K562 (cell line): ENCODE measurements around the gene TRIM44. TPM values are rescaled to one million over a fixed set of nuclear protein-coding genes. Genes with fewer than 3 reads are reported as not detected.

ENCODE experiments used
- ATAC-seq: fragments of 200-7000 bp; cut with Tn5 transposase; 3 replicates; pipeline ENCODE4 v1.9.1; 2020; ENCODE audit warnings: moderate library complexity
- BruUV-seq: library from RNA; stranded (reverse); fragments of 400-500 nt; replicated peaks from 2 replicates; lab custom pipeline; 2021; lab: Mats Ljungman, UMichigan
- CTCF ChIA-PET: fragments of 300-600 bp; formaldehyde crosslinking; extraction: SDS; loops from one replicate; lab custom pipeline; 2021; ENCODE audit warnings: low intra/inter-chr PET ratio; lab: Yijun Ruan, JAX
- POLR2A ChIA-PET: fragments of 300-600, 350-650 bp; sonication (Branson Sonifier 250); formaldehyde crosslinking; extraction: SDS; loops from one replicate; lab custom pipeline; 2021; ENCODE audit warnings: antibody characterized with exemption, inconsistent platforms; lab: Yijun Ruan, JAX
- DNase-seq, 4 experiments: peaks; one replicate each; pipeline versions ENCODE4 v3.0.0 to v3.0.0-alpha.2; 2011 to 2018; ENCODE audit warnings: low spot score in 3 of 4, mixed read lengths in 3 of 4; ENCODE audit errors: extremely low read depth in 1 of 4
- FAIRE-seq: peaks from 2 replicates; lab custom pipeline; 2011; peaks lifted over from hg19 to GRCh38; lab: Jason Lieb, UNC
- H2AFZ ChIP-seq: 2 replicates; pipeline ENCODE4 v1.6.0; 2011; ENCODE audit warnings: low read depth, low read length, control low read depth, inconsistent platforms
- H3K27ac ChIP-seq: fragments of 200-600 bp; 3 replicates; pipeline ENCODE4 v1.8.0; 2011; ENCODE audit warnings: low read depth, mild to moderate bottlenecking, control low read depth, inconsistent platforms, low read length, moderate library complexity, mixed read lengths; ENCODE audit errors: extremely low read depth
- H3K27me3 ChIP-seq, 2 experiments: fragments of 300-600 bp in 1 of 2; 2 replicates in 1 of 2; 3 replicates in 1 of 2; pipeline versions ENCODE4 v1.6.0 to v1.8.0; 2011; ENCODE audit warnings: inconsistent platforms in 2 of 2, low read length in 2 of 2, mild to moderate bottlenecking in 1 of 2, mixed read lengths in 1 of 2, moderate library complexity in 1 of 2; ENCODE audit not compliant: control insufficient read depth in 2 of 2, insufficient read depth in 2 of 2
- H3K36me3 ChIP-seq: fragments of 300-600 bp; 3 replicates; pipeline ENCODE4 v1.8.0; 2011; ENCODE audit warnings: mild to moderate bottlenecking, low read length, inconsistent platforms; ENCODE audit not compliant: control insufficient read depth, insufficient read depth
- H3K4me1 ChIP-seq, 2 experiments: fragments of 200-600 bp in 1 of 2; replicated peaks in 1 of 2; 2 replicates in 1 of 2; 3 replicates in 1 of 2; pipeline versions ENCODE4 v1.5.1 to v1.8.0; 2011; ENCODE audit warnings: inconsistent platforms in 2 of 2, low read length in 2 of 2, mild to moderate bottlenecking in 1 of 2, mixed read lengths in 1 of 2, moderate library complexity in 1 of 2; ENCODE audit not compliant: control insufficient read depth in 2 of 2, insufficient read depth in 2 of 2
- H3K4me2 ChIP-seq: 2 replicates; pipeline ENCODE4 v1.6.1; 2011; ENCODE audit warnings: low read length, control low read depth, inconsistent platforms, mixed read lengths; ENCODE audit not compliant: insufficient read depth
- H3K4me3 ChIP-seq: fragments of 200-600 bp; sonication (generic), shearing (Covaris generic); 2 replicates; pipeline ENCODE4 v1.5.1; 2016; ENCODE audit warnings: control low read depth, inconsistent platforms
- H3K79me2 ChIP-seq: fragments of 200-600 bp; 3 replicates; pipeline ENCODE4 v1.8.0; 2011; ENCODE audit warnings: low read length, inconsistent platforms; ENCODE audit not compliant: control insufficient read depth, insufficient read depth
- H3K9ac ChIP-seq, 2 experiments: 2 replicates each; pipeline versions ENCODE4 v1.6.0 to v1.6.1; 2011; ENCODE audit warnings: low read depth in 2 of 2, low read length in 2 of 2, control low read depth in 1 of 2, inconsistent platforms in 1 of 2, mild to moderate bottlenecking in 1 of 2, mixed read lengths in 1 of 2; ENCODE audit not compliant: insufficient read depth in 1 of 2
- H3K9me1 ChIP-seq: one replicate; pipeline ENCODE4 v1.6.0; 2011; ENCODE audit warnings: inconsistent platforms, mild to moderate bottlenecking, low read length, moderate library complexity; ENCODE audit not compliant: control insufficient read depth, insufficient read depth
- H3K9me3 ChIP-seq: replicated peaks from 2 replicates; pipeline ENCODE4 v1.5.1; 2011; ENCODE audit warnings: low read depth, low read length, inconsistent platforms; ENCODE audit not compliant: control insufficient read depth, insufficient read depth
- H4K20me1 ChIP-seq: replicated peaks from 2 replicates; pipeline ENCODE4 v1.6.1; 2011; ENCODE audit warnings: low read length, inconsistent platforms, mixed read lengths; ENCODE audit not compliant: control insufficient read depth, insufficient read depth
- DDX20 ChIP-seq: fragments of 450-650 bp; IDR thresholded peaks from 2 replicates; pipeline ENCODE4 v1.6.1; 2016; ENCODE audit warnings: missing genetic modification characterization, low read depth, mild to moderate bottlenecking, missing compliant biosample characterization, moderate library complexity
- HDAC1 ChIP-seq, 2 experiments: fragments of 450-650 bp; IDR thresholded peaks; 2 replicates each; pipeline ENCODE4 v1.6.1; 2016 to 2017; ENCODE audit warnings: inconsistent platforms in 1 of 2, mild to moderate bottlenecking in 1 of 2, moderate library complexity in 1 of 2
- HNRNPH1 ChIP-seq: fragments of 200-400 bp; formaldehyde crosslinking; optimal IDR thresholded peaks from 2 replicates; pipeline ENCODE3; 2017; ENCODE audit warnings: low read depth, mild to moderate bottlenecking, low read length, moderate library complexity
- HNRNPUL1 ChIP-seq: fragments of 200-400 bp; formaldehyde crosslinking; IDR thresholded peaks from 2 replicates; pipeline ENCODE4 v1.6.1; 2017; ENCODE audit warnings: low read length
- KAT7 ChIP-seq: sonication (generic); formaldehyde crosslinking; IDR thresholded peaks from 2 replicates; pipeline ENCODE4 v1.8.0; 2022; ENCODE audit warnings: missing genetic modification reagents, mild to moderate bottlenecking, borderline replicate concordance
- MCM7 ChIP-seq, 2 experiments: fragments of 450-650 bp; IDR thresholded peaks; 2 replicates each; pipeline ENCODE4 v1.6.1; 2016 to 2018
- NFIX ChIP-seq: fragments of 250-450 bp; sonication (Bioruptor Pico); IDR thresholded peaks from 2 replicates; pipeline ENCODE4 v1.4.0; 2020; ENCODE audit warnings: low read depth, mild to moderate bottlenecking, moderate library complexity
- PHB2 ChIP-seq: fragments of 450-650 bp; IDR thresholded peaks from 2 replicates; pipeline ENCODE4 v1.6.1; 2017; ENCODE audit warnings: low read depth
- ZKSCAN8 ChIP-seq: fragments of 200-800 bp; sonication (Bioruptor generic); IDR thresholded peaks from 2 replicates; pipeline ENCODE4 v1.6.1; 2016; ENCODE audit warnings: missing genetic modification characterization, missing compliant biosample characterization
- ZNF695 ChIP-seq: fragments of 450-650 bp; formaldehyde crosslinking; IDR thresholded peaks from 2 replicates; pipeline ENCODE4 v1.4.0; 2020; ENCODE audit warnings: mild to moderate bottlenecking, moderate library complexity
- WGBS: fragments of 100-300 bp; shearing (Covaris generic); methylation state at CpG from one replicate; pipeline ENCODE4 v1.1.6; 2016; ENCODE audit warnings: low coverage, mixed read lengths; ENCODE audit not compliant: insufficient coverage; ENCODE audit errors: missing lambda C conversion rate; 5-methylcytosine and 5-hydroxymethylcytosine counted together
- in situ Hi-C: fragments of 300-500 bp; cut with MboI; formaldehyde crosslinking; loops from 4 replicates; pipeline ENCODE4 v1.15.0; 2018; ENCODE audit warnings: inconsistent platforms, mixed read lengths
- intact Hi-C: fragments of 100-400 bp; cut with micrococcal nuclease; formaldehyde crosslinking; loops from 2 replicates; pipeline ENCODE4 v1.14.2; 2022
- polyA plus RNA-seq, 8 experiments: library from polyadenylated mRNA; depleted of rRNA in 4 of 8; stranded (reverse) in 5 of 8; unstranded in 3 of 8; fragments of >200 nt; fragmentation: Nextera tagmentation in 2 of 8; fragmentation: Illumina TruSeq in 1 of 8; extraction: Ambion mirVana in 2 of 8; extraction: Trizol in 1 of 8; gene quantifications; 2 replicates each; pipeline versions ENCODE4 v1.2.1 to v1.2.3, GENCODE V29; 2011 to 2014; ENCODE audit warnings: inconsistent platforms in 1 of 8, missing spikeins in 1 of 8
- total RNA-seq, 7 experiments: library from RNA; depleted of rRNA in 6 of 7; stranded (reverse); fragments of >200 nt in 6 of 7; fragmentation: Illumina TruSeq in 2 of 7; extraction: Trizol in 2 of 7; gene quantifications; 2 replicates each; pipeline versions ENCODE4 v1.2.1 to v1.2.3, GENCODE V29; 2011 to 2021; ENCODE audit warnings: low replicate concordance in 1 of 7
- TF ChIP-seq, protein P1 (sequence below): fragments of 250-450 bp; sonication (Bioruptor Pico); IDR thresholded peaks from 2 replicates; pipeline ENCODE4 v1.9.0; 2021; ENCODE audit warnings: mild to moderate bottlenecking, inconsistent platforms
- TF ChIP-seq, protein P2 (sequence below): fragments of 250-450 bp; sonication (Bioruptor Pico); IDR thresholded peaks from 2 replicates; pipeline ENCODE4 v1.5.0; 2021
- TF ChIP-seq, protein P3 (sequence below): fragments of 450-650 bp; formaldehyde crosslinking; IDR thresholded peaks from 2 replicates; pipeline ENCODE4 v1.4.0; 2022; ENCODE audit warnings: mild to moderate bottlenecking, moderate library complexity

TRIM44 gene
- total and polyA plus RNA-seq, 9 of the 15 experiments (the other 6 are each of a cell fraction or from before 2014, with no cell fraction given) = 8.3 to 105 (median 37.2) TPM

DNA sequence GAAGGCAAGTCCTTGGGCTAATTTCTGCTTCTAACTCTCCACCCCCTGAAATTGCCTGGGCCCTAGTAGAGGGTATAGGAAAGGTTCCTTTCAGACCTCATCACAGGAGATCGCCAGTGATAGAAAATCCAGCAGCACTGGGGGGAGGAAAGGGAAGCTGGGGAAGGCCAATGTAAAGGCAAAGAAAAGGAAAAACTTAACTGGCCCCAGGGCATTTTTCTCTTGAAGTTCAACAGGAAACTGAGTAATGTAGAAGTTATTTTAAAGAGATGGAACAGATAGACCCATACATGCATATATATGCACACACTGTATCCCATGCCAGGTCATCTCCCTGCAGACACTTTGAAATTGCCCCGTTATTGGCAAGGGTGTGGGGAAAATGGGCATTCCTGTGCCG lies 134.0 kb downstream of the TRIM44 start:
- ATAC-seq (no peak), FAIRE-seq (no peak), DNase-seq (no peak)
- POLR2A ChIA-PET = interaction anchor here (1.0 kb wide), 1 partner anchor 14 kb away, joined by 3 read pairs; no protein-coding TSS in a partner anchor
- Histone ChIP-seq H3K4me2 (no peak overlapping the region), H3K4me1 (peaks cover 0 to under 1% of the 10 kb centered on the region in 2 experiments; a peak in 2 of 5 replicates), H3K27ac (no peak overlapping the region), H4K20me1 (no peaks in the 10 kb centered on the region), H3K9me1 (no peaks in the 10 kb centered on the region), H3K9ac (no peak overlapping the region), H3K4me3 (no peak overlapping the region), H3K27me3 (no peaks in the 10 kb centered on the region), H3K79me2 (peaks cover 7% of the 10 kb centered on the region; the same call in 1 of the 3 replicates), H3K9me3 (no peaks in the 10 kb centered on the region), H3K36me3 (peaks cover 4% of the 10 kb centered on the region; the same call in 1 of the 3 replicates), H2AFZ (no peak overlapping the region)
- no TSS peak for BruUV-seq
- TF ChIP-seq ZKSCAN8 (CRISPR knock-in tag) (no peak), NFIX (CRISPR knock-in tag) (no peak), HDAC1 (IDR thresholded peaks at IDR 0.05) (no peak), MCM7 (IDR thresholded peaks at IDR 0.05) (no peak), ZNF695 (no peak), DDX20 (tag) (no peak), PHB2 (no peak), HNRNPUL1 (no peak), HNRNPH1 (no peak), KAT7 (no peak)
- TF ChIP-seq, protein P1, sequence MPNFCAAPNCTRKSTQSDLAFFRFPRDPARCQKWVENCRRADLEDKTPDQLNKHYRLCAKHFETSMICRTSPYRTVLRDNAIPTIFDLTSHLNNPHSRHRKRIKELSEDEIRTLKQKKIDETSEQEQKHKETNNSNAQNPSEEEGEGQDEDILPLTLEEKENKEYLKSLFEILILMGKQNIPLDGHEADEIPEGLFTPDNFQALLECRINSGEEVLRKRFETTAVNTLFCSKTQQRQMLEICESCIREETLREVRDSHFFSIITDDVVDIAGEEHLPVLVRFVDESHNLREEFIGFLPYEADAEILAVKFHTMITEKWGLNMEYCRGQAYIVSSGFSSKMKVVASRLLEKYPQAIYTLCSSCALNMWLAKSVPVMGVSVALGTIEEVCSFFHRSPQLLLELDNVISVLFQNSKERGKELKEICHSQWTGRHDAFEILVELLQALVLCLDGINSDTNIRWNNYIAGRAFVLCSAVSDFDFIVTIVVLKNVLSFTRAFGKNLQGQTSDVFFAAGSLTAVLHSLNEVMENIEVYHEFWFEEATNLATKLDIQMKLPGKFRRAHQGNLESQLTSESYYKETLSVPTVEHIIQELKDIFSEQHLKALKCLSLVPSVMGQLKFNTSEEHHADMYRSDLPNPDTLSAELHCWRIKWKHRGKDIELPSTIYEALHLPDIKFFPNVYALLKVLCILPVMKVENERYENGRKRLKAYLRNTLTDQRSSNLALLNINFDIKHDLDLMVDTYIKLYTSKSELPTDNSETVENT (CRISPR knock-in tag) = no peak
- TF ChIP-seq, protein P2, sequence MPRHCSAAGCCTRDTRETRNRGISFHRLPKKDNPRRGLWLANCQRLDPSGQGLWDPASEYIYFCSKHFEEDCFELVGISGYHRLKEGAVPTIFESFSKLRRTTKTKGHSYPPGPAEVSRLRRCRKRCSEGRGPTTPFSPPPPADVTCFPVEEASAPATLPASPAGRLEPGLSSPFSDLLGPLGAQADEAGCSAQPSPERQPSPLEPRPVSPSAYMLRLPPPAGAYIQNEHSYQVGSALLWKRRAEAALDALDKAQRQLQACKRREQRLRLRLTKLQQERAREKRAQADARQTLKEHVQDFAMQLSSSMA (CRISPR knock-in tag) = no peak
- TF ChIP-seq, protein P3, sequence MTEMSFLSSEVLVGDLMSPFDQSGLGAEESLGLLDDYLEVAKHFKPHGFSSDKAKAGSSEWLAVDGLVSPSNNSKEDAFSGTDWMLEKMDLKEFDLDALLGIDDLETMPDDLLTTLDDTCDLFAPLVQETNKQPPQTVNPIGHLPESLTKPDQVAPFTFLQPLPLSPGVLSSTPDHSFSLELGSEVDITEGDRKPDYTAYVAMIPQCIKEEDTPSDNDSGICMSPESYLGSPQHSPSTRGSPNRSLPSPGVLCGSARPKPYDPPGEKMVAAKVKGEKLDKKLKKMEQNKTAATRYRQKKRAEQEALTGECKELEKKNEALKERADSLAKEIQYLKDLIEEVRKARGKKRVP (CRISPR knock-in tag) = no peak
- 79% methylated on average over 3 of the region's 3 CpGs for WGBS
- intact Hi-C loops = no loop called here
- in situ Hi-C loops = no loop called here
- CTCF ChIA-PET = no interaction called here
